Measurements from ENCODE around the gene FUS.
A peak's percentile ranks its signal among the peaks of the same experiment; 100 is the strongest.
"Not testable (repeated sequence)": the region's sequence is repeated elsewhere in the genome, so short reads cannot be mapped to it uniquely, and the experiment has no call there.

FUS gene

DNA sequence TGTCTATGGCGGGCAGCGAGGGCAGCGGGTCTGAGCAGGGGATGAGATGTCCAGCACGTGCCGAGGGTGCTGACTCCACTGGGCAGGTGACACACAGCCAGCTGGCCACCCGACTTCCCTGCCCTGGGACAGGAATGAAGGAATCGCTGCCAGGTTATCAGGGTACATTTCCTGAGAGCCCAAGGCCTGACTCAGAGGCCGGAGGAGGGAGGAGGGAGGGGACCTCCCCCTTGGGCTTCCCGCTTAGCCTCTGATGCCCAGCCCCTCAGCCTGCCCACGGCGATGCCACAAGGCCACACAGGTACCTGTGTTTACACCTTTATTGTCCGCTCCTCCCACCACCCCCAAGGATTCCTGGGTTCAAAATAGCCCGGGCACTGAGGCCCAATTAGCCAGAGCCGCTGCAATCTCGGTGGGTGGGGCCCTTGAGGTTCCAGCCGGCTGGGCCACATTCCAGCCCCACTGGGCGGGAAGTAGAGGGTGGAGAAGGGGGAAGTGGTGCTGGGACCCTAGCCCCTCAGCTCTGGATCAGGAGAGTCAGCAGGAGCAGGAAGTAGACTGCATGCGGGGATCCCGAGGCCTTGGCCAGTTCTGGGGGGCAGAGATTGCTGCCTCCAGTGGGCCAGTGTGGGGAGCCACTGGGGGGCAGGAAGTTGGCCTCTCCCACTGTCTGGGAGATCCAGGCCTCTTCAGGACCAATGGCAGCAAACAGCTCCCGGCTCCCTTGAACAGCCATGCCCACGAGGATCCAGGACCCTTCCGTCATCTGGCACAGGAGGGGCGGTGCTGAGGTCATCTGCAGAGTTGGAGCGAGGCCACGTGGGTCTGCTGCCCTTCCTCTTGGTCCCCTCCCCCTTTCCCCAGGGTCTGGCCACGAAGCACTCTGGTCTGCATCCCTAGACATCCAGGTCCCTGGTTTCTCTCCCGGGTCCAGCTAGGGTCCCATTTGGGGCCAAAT, 41.0 kb upstream of the FUS start:
- FAIRE-seq (no peak), DNase-seq (ENCODE audit: insufficient read length, low spot score) (no peak)
- TF ChIP-seq, protein P1, sequence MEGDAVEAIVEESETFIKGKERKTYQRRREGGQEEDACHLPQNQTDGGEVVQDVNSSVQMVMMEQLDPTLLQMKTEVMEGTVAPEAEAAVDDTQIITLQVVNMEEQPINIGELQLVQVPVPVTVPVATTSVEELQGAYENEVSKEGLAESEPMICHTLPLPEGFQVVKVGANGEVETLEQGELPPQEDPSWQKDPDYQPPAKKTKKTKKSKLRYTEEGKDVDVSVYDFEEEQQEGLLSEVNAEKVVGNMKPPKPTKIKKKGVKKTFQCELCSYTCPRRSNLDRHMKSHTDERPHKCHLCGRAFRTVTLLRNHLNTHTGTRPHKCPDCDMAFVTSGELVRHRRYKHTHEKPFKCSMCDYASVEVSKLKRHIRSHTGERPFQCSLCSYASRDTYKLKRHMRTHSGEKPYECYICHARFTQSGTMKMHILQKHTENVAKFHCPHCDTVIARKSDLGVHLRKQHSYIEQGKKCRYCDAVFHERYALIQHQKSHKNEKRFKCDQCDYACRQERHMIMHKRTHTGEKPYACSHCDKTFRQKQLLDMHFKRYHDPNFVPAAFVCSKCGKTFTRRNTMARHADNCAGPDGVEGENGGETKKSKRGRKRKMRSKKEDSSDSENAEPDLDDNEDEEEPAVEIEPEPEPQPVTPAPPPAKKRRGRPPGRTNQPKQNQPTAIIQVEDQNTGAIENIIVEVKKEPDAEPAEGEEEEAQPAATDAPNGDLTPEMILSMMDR (IDR thresholded peaks at IDR 0.05; ENCODE audit: insufficient read depth, missing control alignments), result no peak

DNA sequence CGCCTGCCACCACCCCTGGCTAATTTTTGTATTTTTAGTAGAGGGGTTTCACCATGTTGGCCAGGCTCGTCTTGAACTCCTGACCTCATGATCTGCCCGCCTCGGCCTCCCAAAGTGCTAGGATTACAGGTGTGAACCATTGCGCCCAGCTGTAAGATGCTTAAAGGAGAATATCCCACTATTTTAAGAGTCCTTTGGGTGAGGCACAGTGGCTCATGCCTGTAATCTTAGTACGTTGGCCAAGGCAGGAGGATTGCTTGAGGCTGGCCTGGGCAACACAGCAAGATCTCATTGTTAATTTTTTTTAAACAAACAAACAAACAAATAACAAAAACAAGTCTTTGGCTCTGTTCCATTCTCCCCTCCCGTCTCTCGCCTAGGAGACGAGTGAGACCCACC, 38.9 kb upstream of the FUS start:
- not testable (repeated sequence) for DNase-seq (ENCODE audit: insufficient read length, low spot score); FAIRE-seq

DNA sequence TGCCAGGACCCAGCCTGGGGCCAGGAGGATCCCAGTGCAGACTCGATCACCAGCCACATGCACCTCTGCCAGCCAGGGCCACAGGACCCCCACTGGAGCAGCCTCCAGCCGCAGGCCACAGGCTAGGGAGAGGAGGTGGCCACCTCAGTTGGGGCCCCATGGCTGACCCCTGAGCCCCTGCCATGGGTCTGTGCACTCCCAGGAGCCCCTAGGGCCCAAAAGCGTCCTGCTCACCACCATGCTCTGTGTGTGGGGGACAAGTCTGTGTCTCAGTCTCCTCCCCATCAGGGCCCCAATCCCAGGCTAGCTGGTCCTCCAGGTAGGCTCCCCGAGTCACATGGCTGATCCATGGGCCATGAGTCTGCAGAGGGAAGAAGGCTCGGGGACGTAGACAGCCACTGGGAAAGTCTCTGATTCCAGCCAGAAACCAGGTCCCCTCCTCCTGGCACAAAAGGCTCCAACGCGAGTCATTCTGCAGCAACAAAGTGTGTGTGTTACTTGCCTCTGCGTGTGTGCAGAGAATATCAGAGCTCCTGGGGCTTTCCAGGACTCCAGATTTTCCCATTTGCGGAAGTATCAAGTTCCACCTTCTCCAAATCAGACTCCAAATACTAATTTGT, 38.3 kb upstream of the FUS start:
- TF ChIP-seq, protein P1 (IDR thresholded peaks at IDR 0.05; ENCODE audit: insufficient read depth, missing control alignments), result no peak

DNA sequence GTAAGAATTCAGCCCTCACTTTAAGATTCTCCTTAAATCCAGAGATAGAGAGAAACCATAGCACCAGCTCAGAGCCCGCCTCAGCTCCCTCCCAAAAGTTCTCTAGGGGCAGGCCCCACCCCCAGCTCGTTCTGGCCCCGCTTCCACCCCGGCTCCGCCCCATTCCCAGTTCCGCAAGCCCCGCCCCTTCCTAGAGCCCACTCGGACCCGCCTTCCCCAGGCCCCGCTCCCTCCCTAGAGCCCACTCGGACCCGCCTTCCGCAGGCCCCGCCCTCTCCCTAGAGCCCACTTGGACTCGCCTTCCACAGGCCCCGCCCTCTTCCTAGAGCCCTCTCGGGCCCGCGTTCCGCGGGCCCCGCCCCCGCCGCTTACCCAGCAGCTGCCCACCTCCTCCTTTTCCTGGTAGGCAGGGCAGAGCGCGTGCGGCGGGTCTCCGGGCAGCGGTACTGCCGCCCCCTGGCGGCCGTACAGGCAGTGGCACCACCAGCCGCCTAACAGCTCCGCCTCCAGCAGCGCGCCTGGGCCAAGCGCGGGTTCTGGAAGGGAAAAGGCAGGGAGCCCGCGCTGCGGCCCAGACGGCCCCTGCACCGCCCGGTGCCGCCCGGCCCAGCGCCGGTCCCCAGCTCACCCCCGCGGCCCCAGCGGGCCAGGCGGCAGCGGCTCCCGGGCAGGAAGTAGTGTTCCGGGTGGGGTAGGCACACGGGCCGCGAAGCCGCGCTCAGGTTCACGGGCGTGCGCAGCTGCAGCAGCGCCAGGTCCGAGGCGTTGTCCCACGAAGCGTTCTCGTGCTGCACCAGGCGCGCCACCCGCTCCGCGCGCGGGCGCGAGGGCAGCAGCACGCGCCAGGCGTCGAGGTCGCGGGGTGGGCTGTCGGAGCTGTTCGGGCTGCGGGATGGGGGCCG, 37.6 kb upstream of the FUS start:
- no peak for FAIRE-seq
- TF ChIP-seq, protein P1 (IDR thresholded peaks at IDR 0.05; ENCODE audit: insufficient read depth, missing control alignments), result peak; percentile 75
- DNase-seq (ENCODE audit: insufficient read length, low spot score), result peak; percentile 98

More for the DNA sequence above, 38.3 kb upstream of the FUS start:
- DNase-seq (ENCODE audit: insufficient read length, low spot score), result no peak
- no peak for FAIRE-seq

DNA sequence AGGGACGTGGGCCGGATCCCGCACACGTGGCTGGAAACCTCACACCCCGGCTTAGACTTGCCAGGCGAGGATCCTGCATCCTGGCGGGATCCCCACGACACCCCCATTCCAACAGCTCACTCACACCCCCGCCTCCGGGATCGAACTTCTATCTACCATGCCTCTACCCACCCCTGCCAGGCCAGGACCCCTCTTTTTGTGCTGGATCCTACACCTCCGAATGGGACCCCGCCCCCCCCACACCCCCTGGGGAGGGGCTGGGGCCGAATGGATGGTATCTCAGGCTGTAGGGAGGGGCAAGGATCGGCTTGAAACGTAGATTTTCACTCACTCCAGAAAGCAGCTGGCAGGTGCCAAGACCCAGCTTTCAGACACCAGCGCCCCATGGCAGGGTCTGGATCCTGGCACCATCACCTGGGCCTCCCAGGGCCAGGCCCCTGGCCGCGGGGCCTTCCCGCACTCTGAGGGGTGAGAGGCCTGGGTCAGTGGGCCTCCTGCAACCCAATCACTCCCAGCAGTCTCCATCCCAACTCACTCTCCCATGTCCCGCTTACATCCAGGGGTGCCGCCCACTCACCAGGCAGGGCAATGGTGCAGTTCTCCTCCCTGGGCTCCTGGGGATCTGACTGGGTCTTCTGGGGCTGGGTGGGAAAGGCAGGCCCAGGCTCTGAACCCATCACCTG, 36.8 kb upstream of the FUS start:
- TF ChIP-seq, protein P1 (IDR thresholded peaks at IDR 0.05; ENCODE audit: insufficient read depth, missing control alignments), result no peak
- no peak for DNase-seq (ENCODE audit: insufficient read length, low spot score)
- FAIRE-seq, result no peak

DNA sequence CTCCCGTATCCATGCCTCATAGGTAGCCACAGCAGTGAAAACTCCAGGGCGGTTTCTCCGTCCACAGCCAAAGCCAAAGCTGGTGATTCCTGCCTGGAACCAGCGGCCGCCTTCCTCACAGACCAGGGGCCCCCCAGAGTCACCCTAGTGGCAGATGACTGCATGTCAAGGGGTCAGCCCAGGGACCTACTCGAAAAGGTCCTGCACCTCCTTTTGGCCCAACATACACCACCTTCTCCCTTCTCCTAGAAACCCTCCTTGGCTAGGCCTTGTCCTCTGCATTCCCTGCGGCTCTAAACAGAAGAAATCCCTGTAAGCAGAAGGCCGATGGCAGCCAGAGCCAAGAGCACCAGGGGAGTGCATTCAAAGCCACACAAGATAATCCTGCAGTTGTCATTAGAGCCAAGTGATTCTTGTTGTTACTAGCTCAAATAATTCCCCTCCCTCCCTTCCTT, 36.2 kb upstream of the FUS start:
- TF ChIP-seq, protein P1 (IDR thresholded peaks at IDR 0.05; ENCODE audit: insufficient read depth, missing control alignments), result no peak
- FAIRE-seq, result no peak
- no peak for DNase-seq (ENCODE audit: insufficient read length, low spot score)

DNA sequence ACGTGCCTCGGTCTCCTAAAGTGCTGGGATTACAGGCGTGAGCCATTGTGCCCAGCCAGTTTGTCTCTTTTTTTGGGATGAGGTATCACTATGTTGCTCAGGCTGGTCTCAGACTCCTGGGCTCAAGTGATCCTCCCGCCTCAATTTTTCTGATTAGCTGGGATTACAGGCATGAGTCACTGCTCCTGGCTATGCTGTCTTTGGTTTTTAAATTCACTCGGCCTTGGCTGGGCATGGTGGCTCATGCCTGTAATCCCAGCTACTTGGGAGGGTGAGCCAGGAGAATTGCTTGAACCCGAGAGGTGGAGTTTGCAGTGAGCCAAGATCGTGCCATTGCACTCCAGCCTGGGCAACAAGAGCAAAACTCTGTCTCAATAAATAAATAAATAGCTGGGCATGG, 35.5 kb upstream of the FUS start:
- FAIRE-seq; DNase-seq (ENCODE audit: insufficient read length, low spot score): not testable (repeated sequence)

All from D721Med (cell line).